ENCODE results near the gene DDAH1. TPM values are rescaled to one million over a fixed set of nuclear protein-coding genes. Genes with fewer than 3 reads are reported as not detected.

DDAH1 gene
- total and polyA plus RNA-seq, 2 of the 8 experiments (the other 6 are each of a cell fraction or from before 2014, with no cell fraction given): 22.8 to 54.5 TPM

DNA sequence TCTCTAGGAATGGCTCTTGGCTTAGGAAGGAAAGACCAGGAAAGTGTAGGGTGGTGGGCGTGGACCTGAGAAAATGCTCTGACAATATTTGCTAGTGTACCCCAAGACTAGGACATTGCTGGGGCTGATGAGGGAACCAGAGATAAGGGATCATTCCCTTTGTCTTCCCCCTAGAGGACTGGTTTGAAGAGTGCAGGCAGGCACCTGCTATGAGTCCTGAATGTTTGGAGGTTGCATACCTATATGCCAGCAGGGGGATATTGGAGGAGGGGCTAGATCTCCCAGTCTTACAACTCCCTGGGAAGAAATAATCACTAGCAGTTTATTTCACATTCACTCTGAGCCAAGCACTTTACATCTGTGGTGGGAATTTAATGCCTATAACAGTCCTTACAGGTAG lies 182.5 kb downstream of the DDAH1 start (continued):
- TF ChIP-seq EP300 (IDR thresholded peaks at IDR 0.05; ENCODE audit: borderline replicate concordance in 1 of 2, low read depth in 2 of 2, low read length in 2 of 2): no peak
- no peak for TF ChIP-seq SP2 (IDR thresholded peaks at IDR 0.05; ENCODE audit: low read length)
- TF ChIP-seq TCF12 (IDR thresholded peaks at IDR 0.05; ENCODE audit: low read depth, low read length): 0 out of 2 replicates have a peak, but pooled peaks have one; percentile 57
- TF ChIP-seq CREB1 (IDR thresholded peaks at IDR 0.05): no peak
- TF ChIP-seq, protein P1, sequence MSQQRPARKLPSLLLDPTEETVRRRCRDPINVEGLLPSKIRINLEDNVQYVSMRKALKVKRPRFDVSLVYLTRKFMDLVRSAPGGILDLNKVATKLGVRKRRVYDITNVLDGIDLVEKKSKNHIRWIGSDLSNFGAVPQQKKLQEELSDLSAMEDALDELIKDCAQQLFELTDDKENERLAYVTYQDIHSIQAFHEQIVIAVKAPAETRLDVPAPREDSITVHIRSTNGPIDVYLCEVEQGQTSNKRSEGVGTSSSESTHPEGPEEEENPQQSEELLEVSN (IDR thresholded peaks at IDR 0.05): no peak
- TF ChIP-seq, protein P2, sequence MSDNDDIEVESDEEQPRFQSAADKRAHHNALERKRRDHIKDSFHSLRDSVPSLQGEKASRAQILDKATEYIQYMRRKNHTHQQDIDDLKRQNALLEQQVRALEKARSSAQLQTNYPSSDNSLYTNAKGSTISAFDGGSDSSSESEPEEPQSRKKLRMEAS (IDR thresholded peaks at IDR 0.05): no peak
